ENCODE data around the gene CENPT.
A peak's percentile ranks its signal among the peaks of the same experiment; 100 is the strongest.

Gene CENPT

GRCh38 chr16:67807148-67807682 lies 40.3 kb downstream of the CENPT start:
- no peak for DNase-seq (ENCODE audit: low spot score)

- DNase-seq (ENCODE audit: low spot score) = peak; percentile 100
These were observed 40.9 kb downstream of the CENPT start, which contains the start of the genes RANBP10 and TSNAXIP1 for GRCh38 chr16:67806428-67807147. TSS of gene RANBP10 (minus strand) at chr16:67806560. CDS start at chr16:67806536, 24 bp downstream. TSS of gene TSNAXIP1 (plus strand) at chr16:67806889. CDS start at chr16:67807150, 261 bp downstream.

GRCh38 chr16:67805718-67806427 lies 41.6 kb downstream of the CENPT start:
- DNase-seq (ENCODE audit: low spot score) = no peak

GRCh38 chr16:67804853-67805542 lies 42.5 kb downstream of the CENPT start:
- no peak for DNase-seq (ENCODE audit: low spot score)

- DNase-seq (ENCODE audit: low spot score) = no peak
These were observed 43.6 kb downstream of the CENPT start for GRCh38 chr16:67803894-67804293.

- DNase-seq (ENCODE audit: low spot score) = no peak
These were observed 45.6 kb downstream of the CENPT start for GRCh38 chr16:67801883-67802282.

- no peak for DNase-seq (ENCODE audit: low spot score)
These were observed 46.3 kb downstream of the CENPT start for GRCh38 chr16:67801241-67801640.

- no peak for DNase-seq (ENCODE audit: low spot score)
These were observed 47.1 kb downstream of the CENPT start for GRCh38 chr16:67800338-67800926.

- DNase-seq (ENCODE audit: low spot score) = no peak
These were observed 51.3 kb downstream of the CENPT start for GRCh38 chr16:67796099-67796718.

- DNase-seq (ENCODE audit: low spot score) = no peak
These were observed 57.4 kb downstream of the CENPT start for GRCh38 chr16:67790071-67790470.

GRCh38 chr16:67786491-67786890 lies 61.0 kb downstream of the CENPT start:
- DNase-seq (ENCODE audit: low spot score) = no peak

GRCh38 chr16:67783353-67783725 lies 64.2 kb downstream of the CENPT start:
- DNase-seq (ENCODE audit: low spot score) = no peak

- DNase-seq (ENCODE audit: low spot score) = no peak
These were observed 64.7 kb downstream of the CENPT start for GRCh38 chr16:67782567-67783352.

- no peak for DNase-seq (ENCODE audit: low spot score)
These were observed 66.0 kb downstream of the CENPT start for GRCh38 chr16:67781565-67781921.

GRCh38 chr16:67780847-67781564 lies 66.5 kb downstream of the CENPT start:
- DNase-seq (ENCODE audit: low spot score) = no peak

GRCh38 chr16:67779256-67780014 lies 68.1 kb downstream of the CENPT start:
- peak; percentile 52 for DNase-seq (ENCODE audit: low spot score)

Measured in kidney tubule cell (primary cell).